GM19239 (cell line): ENCODE data around the gene PTPRN2.
"Not testable (repeated sequence)": the region's sequence is repeated elsewhere in the genome, so short reads cannot be mapped to it uniquely, and the experiment has no call there.

Experiments used
- DNase-seq: peaks from one replicate; pipeline ENCODE4 v3.0.0; 2011; ENCODE audit warnings: low spot score; ENCODE audit not compliant: insufficient read length
- FAIRE-seq: peaks from 2 replicates; lab custom pipeline; 2011; peaks lifted over from hg19 to GRCh38; lab: Jason Lieb, UNC

The PTPRN2 gene

GRCh38 chr7:157853076-157853788 lies 734.4 kb downstream of the PTPRN2 start:
- DNase-seq (no peak), FAIRE-seq (no peak)

- no peak for FAIRE-seq
- no peak for DNase-seq
These were observed 736.0 kb downstream of the PTPRN2 start for GRCh38 chr7:157851501-157852067.

- no peak for FAIRE-seq
- no peak for DNase-seq
These were observed 736.9 kb downstream of the PTPRN2 start for GRCh38 chr7:157850481-157851444.

GRCh38 chr7:157849726-157850125 lies 737.9 kb downstream of the PTPRN2 start:
- no peak for DNase-seq
- FAIRE-seq, result no peak

- no peak for DNase-seq
- no peak for FAIRE-seq
These were observed 738.4 kb downstream of the PTPRN2 start for GRCh38 chr7:157849341-157849596.

- FAIRE-seq (no peak), DNase-seq (no peak)
These were observed 738.9 kb downstream of the PTPRN2 start for GRCh38 chr7:157848508-157849340.

GRCh38 chr7:157847756-157848487 lies 739.7 kb downstream of the PTPRN2 start:
- DNase-seq, FAIRE-seq: not testable (repeated sequence)

- FAIRE-seq, DNase-seq: not testable (repeated sequence)
These were observed 740.9 kb downstream of the PTPRN2 start for GRCh38 chr7:157846746-157847145.

- FAIRE-seq (no peak), DNase-seq (no peak)
These were observed 741.4 kb downstream of the PTPRN2 start for GRCh38 chr7:157846271-157846670.

GRCh38 chr7:157845203-157845835 lies 742.3 kb downstream of the PTPRN2 start:
- FAIRE-seq (no peak), DNase-seq (no peak)

- FAIRE-seq (no peak), DNase-seq (no peak)
These were observed 743.0 kb downstream of the PTPRN2 start for GRCh38 chr7:157844611-157845010.

- DNase-seq (no peak), FAIRE-seq (no peak)
These were observed 743.5 kb downstream of the PTPRN2 start for GRCh38 chr7:157844141-157844540.

GRCh38 chr7:157843336-157844140 lies 744.1 kb downstream of the PTPRN2 start:
- FAIRE-seq (no peak), DNase-seq (no peak)

GRCh38 chr7:157841773-157842370 lies 745.8 kb downstream of the PTPRN2 start:
- no peak for FAIRE-seq
- DNase-seq, result no peak

- DNase-seq (no peak), FAIRE-seq (no peak)
These were observed 746.5 kb downstream of the PTPRN2 start for GRCh38 chr7:157840914-157841772.

- DNase-seq (no peak), FAIRE-seq (no peak)
These were observed 747.3 kb downstream of the PTPRN2 start for GRCh38 chr7:157840174-157840913.
